AG09319 (cell line): ENCODE data around the gene PEX5L.

ENCODE experiments used
- DNase-seq: peaks from one replicate; pipeline ENCODE4 v3.0.0-alpha.2; 2010; ENCODE audit warnings: low read depth; ENCODE audit errors: extremely low read depth
- CTCF ChIP-seq: IDR thresholded peaks from 2 replicates; pipeline ENCODE4 v1.5.1; 2011; ENCODE audit warnings: low read depth, mild to moderate bottlenecking, inconsistent platforms, low read length, moderate library complexity

The PEX5L gene

GRCh38 chr3:179769411-179770247, 267.1 kb downstream of the PEX5L start:
- no peak for TF ChIP-seq CTCF
- DNase-seq, result no peak

- peak; percentile 69 for TF ChIP-seq CTCF
- DNase-seq, result peak; percentile 25
These were observed 268.7 kb downstream of the PEX5L start for GRCh38 chr3:179768080-179768479.

- no peak for TF ChIP-seq CTCF
- DNase-seq, result no peak
These were observed 270.2 kb downstream of the PEX5L start for GRCh38 chr3:179766416-179767133.

- no peak for TF ChIP-seq CTCF
- no peak for DNase-seq
These were observed 271.3 kb downstream of the PEX5L start for GRCh38 chr3:179765396-179765795.

- no peak for TF ChIP-seq CTCF
- DNase-seq, result no peak
These were observed 275.8 kb downstream of the PEX5L start for GRCh38 chr3:179760944-179761343.

- no peak for DNase-seq
- TF ChIP-seq CTCF, result peak; percentile 73
These were observed 285.9 kb downstream of the PEX5L start for GRCh38 chr3:179750720-179751328.

- no peak for DNase-seq
- TF ChIP-seq CTCF, result no peak
These were observed 291.0 kb downstream of the PEX5L start for GRCh38 chr3:179745716-179746115.
